BJ (cell line): ENCODE results near the gene RAB40C. TPM values are rescaled to one million over a fixed set of nuclear protein-coding genes. Genes with fewer than 3 reads are reported as not detected.

Experiments used
- CTCF ChIA-PET: fragments of 350-600 bp; formaldehyde crosslinking; extraction: SDS; loops from one replicate; lab custom pipeline; 2021; ENCODE audit warnings: antibody characterized with exemption, inconsistent platforms; lab: Yijun Ruan, JAX
- POLR2A ChIA-PET: fragments of 300-600 bp; sonication (Branson Sonifier 250); formaldehyde crosslinking; extraction: SDS; loops from one replicate; lab custom pipeline; 2021; ENCODE audit warnings: antibody characterized with exemption; lab: Charles Lee
- DNase-seq: peaks from one replicate; pipeline ENCODE4 v3.0.0-alpha.2; 2011; ENCODE audit warnings: low read depth
- H3K27me3 ChIP-seq: 2 replicates; pipeline ENCODE4 v1.6.0; 2011; ENCODE audit warnings: low read length; ENCODE audit not compliant: control insufficient read depth, insufficient read depth
- H3K36me3 ChIP-seq: 2 replicates; pipeline ENCODE4 v1.5.1; 2011; ENCODE audit warnings: low read length; ENCODE audit not compliant: control insufficient read depth, insufficient read depth
- H3K4me3 ChIP-seq: 2 replicates; pipeline ENCODE4 v1.5.1; 2011; ENCODE audit warnings: low read depth, mild to moderate bottlenecking, control low read depth, low read length
- CTCF ChIP-seq: IDR thresholded peaks from 2 replicates; pipeline ENCODE4 v1.5.1; 2011; ENCODE audit warnings: low read depth, mild to moderate bottlenecking, control low read depth, inconsistent platforms, low read length, moderate library complexity; ENCODE audit not compliant: insufficient read depth
- polyA plus RNA-seq: library from polyadenylated mRNA; depleted of rRNA; stranded (reverse); fragments of >200 nt; gene quantifications from 2 replicates; pipeline ENCODE4 v1.2.3, GENCODE V29; 2011

Gene RAB40C
- polyA plus RNA-seq, 1 experiment: 7.6 TPM

- no peak for TF ChIP-seq CTCF
- Histone ChIP-seq H3K27me3 (no peaks in the 10 kb centered on the region), H3K36me3 (peaks cover 19% of the 10 kb centered on the region), H3K4me3 (no peak overlapping the region)
- POLR2A ChIA-PET: no interaction called here
- CTCF ChIA-PET: interaction anchor here (1.2 to 1.6 kb wide), 2 partner anchors 11 to 85 kb away, joined by 3 to 5 read pairs; partner anchors contain the start of gene NHLRC4
- DNase-seq: no peak
Observed at GRCh38 chr16:577796-578195, 12.1 kb upstream of the RAB40C start.

GRCh38 chr16:578232-578869 is 11.5 kb upstream of the RAB40C start:
- no peaks in the 10 kb centered on the region for H3K27me3 ChIP-seq
- ChIA-PET POLR2A (no interaction called here), CTCF (interaction anchor here (1.2 to 1.6 kb wide), 2 partner anchors 12 to 84 kb away, joined by 3 to 5 read pairs; partner anchors contain the start of gene NHLRC4)
- TF ChIP-seq CTCF: no peak
- DNase-seq: no peak
- H3K36me3 ChIP-seq: peaks cover 19% of the 10 kb centered on the region
- H3K4me3 ChIP-seq: no peak overlapping the region

- POLR2A ChIA-PET: no interaction called here
- no peak overlapping the region for H3K4me3 ChIP-seq
- TF ChIP-seq CTCF: peak; percentile 80
- H3K36me3 ChIP-seq: peaks cover 18% of the 10 kb centered on the region
- no peaks in the 10 kb centered on the region for H3K27me3 ChIP-seq
- CTCF ChIA-PET: interaction anchor here (1.6 kb wide), 1 partner anchor 12 kb away, joined by 5 read pairs; the partner anchor contains the start of gene NHLRC4
- no peak for DNase-seq
Observed at GRCh38 chr16:578870-579405, 10.9 kb upstream of the RAB40C start.

GRCh38 chr16:580141-580945 is 9.5 kb upstream of the RAB40C start:
- POLR2A ChIA-PET: no interaction called here
- CTCF ChIA-PET: interaction anchor here (0.6 to 0.7 kb wide), 2 partner anchors 10 to 70 kb away, joined by 3 to 4 read pairs; no protein-coding TSS in a partner anchor
- H3K36me3 ChIP-seq: peaks cover 7% of the 10 kb centered on the region
- DNase-seq: no peak
- TF ChIP-seq CTCF: no peak
- no peak overlapping the region for H3K4me3 ChIP-seq
- no peaks in the 10 kb centered on the region for H3K27me3 ChIP-seq
